ES-I3 (cell line): ENCODE data around the gene FBLN7.
"Not testable (repeated sequence)": the region's sequence is repeated elsewhere in the genome, so short reads cannot be mapped to it uniquely, and the experiment has no call there.

Experiments used
- H3K36me3 ChIP-seq: 2 replicates; pipeline ENCODE4 v1.6.1; 2013; ENCODE audit warnings: mild to moderate bottlenecking, low read length, control low read depth, moderate library complexity; ENCODE audit not compliant: insufficient read depth
- H3K4me1 ChIP-seq: 2 replicates; pipeline ENCODE4 v1.6.1; 2013; ENCODE audit warnings: mild to moderate bottlenecking, control low read depth, low read length; ENCODE audit not compliant: insufficient read depth
- H3K9ac ChIP-seq: 2 replicates; pipeline ENCODE4 v1.6.1; 2013; ENCODE audit warnings: low read depth, mild to moderate bottlenecking, low read length, moderate library complexity
- H3K9me3 ChIP-seq: 2 replicates; pipeline ENCODE4 v1.6.1; 2013; ENCODE audit warnings: mild to moderate bottlenecking, low read length, moderate library complexity; ENCODE audit not compliant: control insufficient read depth, insufficient read depth

FBLN7 gene

DNA sequence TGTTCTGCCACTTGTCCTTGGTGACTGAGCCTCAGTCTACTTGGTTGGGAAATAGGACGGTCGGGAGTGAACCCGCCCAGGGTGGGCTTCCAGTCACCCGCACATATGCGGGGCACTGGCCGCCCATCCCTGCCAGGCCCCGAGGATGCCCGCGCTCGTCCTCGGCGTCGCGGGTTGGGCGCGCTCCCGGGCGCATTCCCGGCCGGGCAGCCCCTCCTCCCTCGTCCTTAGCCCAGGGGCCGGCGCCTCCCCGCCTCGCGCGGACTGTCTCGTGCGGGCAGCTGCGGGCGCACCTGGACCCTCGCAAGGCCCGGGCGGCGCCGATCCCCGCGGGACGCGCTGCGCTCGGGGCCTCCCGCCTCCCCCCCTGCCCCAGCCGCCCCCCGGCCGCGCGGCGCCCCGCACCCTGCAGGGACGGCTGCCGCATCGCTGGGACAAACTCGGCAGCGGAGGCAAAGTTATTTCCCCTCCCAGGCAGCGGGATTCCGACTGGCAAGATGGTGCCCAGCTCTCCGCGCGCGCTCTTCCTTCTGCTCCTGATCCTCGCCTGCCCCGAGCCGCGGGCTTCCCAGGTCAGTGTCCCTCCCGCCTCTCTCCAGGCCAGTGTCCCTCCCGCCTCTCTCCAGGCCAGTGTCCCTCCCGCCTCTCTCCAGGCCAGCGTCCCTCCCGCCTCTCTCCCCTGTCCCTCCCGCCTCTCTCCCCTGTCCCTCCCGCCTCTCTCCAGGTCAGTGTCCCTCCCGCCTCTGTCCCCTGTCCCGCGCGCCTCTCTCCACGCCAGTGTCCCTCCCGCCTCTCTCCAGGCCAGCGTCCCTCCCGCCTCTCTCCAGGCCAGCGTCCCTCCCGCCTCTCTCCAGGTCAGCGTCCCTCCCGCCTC, at the start of gene FBLN7:
TSS of gene FBLN7 (plus strand) at position 227 of the 874 bp plus-strand sequence. CDS start at position 498, 271 bp downstream.
- Histone ChIP-seq H3K9me3 (no peaks in the 10 kb centered on the region), H3K9ac (peak within 1 kb of the TSS; percentile 62), H3K4me1 (no peaks in the 10 kb centered on the region; the same call in 1 of the 2 replicates), H3K36me3 (no peaks in the 10 kb centered on the region; the same call in 1 of the 2 replicates)

GRCh38 chr2:112089375-112089774, 48.8 kb upstream of the FBLN7 start:
- Histone ChIP-seq H3K9ac (no peak overlapping the region), H3K9me3 (no peaks in the 10 kb centered on the region), H3K36me3 (peaks cover 9% of the 10 kb centered on the region), H3K4me1 (peaks cover 3% of the 10 kb centered on the region; the same call in 1 of the 2 replicates)

DNA sequence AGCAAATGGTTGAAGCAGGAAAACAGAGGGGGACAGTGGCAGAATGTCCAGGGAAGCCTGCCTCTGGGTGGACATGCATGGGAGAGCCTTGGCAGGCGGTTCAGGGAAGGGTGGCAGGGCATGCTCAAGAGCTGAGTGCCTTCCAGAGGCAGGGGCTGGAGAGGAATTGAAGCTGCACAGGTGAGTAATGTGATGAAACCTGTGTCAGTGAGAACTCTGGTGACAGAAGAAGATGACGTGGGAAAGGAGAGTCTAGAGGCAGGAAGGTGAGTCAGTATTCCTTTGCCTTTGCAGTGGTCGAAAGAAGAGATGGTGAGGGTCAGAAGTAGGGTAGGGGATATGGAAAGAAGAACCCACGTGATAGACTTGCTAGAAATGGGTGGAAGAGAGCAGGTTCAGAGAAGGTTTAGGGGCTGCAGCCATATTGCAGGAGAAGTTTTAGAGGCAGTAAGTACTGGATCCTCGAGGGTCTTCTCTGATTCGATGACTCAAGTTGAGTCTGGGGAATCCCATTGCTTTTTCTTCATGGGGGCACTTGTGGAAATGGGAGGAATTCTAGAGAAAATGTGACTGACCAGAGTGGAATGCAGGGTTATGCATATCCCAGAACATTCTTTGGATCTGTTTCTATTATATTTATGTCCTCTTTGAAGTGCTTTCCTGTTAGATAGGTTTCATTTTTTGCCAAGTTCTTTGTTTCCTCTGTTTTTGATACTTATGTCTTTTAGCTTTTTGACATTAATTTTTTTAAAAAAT, 45.7 kb upstream of the FBLN7 start:
- H3K9me3 ChIP-seq = no peaks in the 10 kb centered on the region
- H3K36me3 ChIP-seq = peaks cover 5% of the 10 kb centered on the region; the same call in 1 of the 2 replicates
- H3K4me1 ChIP-seq = peaks cover 3% of the 10 kb centered on the region; the same call in 1 of the 2 replicates
- H3K9ac ChIP-seq = no peak overlapping the region

GRCh38 chr2:112093216-112093615, 45.0 kb upstream of the FBLN7 start:
- H3K9me3 ChIP-seq = no peaks in the 10 kb centered on the region
- H3K9ac ChIP-seq = no peak overlapping the region
- H3K36me3 ChIP-seq = peaks cover 5% of the 10 kb centered on the region; the same call in 1 of the 2 replicates
- peaks cover 3% of the 10 kb centered on the region; the same call in 1 of the 2 replicates for H3K4me1 ChIP-seq

DNA sequence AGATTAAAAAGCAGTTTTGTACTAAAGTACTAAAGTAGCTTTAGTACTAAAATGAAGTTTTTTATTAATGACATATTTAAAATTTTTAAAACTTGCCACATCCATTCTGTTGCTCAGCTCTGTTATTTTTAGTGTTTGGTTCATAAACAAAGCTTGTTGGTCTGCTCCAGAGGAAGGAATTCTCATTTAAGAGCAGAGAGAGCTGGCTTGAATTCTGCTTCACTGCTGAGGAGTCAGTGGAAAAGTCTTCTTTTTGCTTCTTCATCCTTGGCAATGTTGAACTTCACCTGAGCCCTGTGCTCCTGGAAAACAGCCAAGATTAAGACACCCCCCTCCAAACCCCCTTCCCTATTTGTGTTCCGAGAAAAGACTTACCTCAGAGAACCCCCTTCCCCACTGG, 42.5 kb upstream of the FBLN7 start:
- Histone ChIP-seq H3K4me1 (peaks cover 3% of the 10 kb centered on the region; the same call in 1 of the 2 replicates), H3K9ac (no peak overlapping the region), H3K36me3 (no peaks in the 10 kb centered on the region; the same call in 1 of the 2 replicates), H3K9me3 (no peaks in the 10 kb centered on the region)

- H3K4me1 ChIP-seq = peaks cover 3% of the 10 kb centered on the region; the same call in 1 of the 2 replicates
- no peak overlapping the region for H3K9ac ChIP-seq
- H3K9me3 ChIP-seq = no peaks in the 10 kb centered on the region
- H3K36me3 ChIP-seq = no peaks in the 10 kb centered on the region; the same call in 1 of the 2 replicates
Observed at GRCh38 chr2:112096098-112096497, 42.1 kb upstream of the FBLN7 start.

DNA sequence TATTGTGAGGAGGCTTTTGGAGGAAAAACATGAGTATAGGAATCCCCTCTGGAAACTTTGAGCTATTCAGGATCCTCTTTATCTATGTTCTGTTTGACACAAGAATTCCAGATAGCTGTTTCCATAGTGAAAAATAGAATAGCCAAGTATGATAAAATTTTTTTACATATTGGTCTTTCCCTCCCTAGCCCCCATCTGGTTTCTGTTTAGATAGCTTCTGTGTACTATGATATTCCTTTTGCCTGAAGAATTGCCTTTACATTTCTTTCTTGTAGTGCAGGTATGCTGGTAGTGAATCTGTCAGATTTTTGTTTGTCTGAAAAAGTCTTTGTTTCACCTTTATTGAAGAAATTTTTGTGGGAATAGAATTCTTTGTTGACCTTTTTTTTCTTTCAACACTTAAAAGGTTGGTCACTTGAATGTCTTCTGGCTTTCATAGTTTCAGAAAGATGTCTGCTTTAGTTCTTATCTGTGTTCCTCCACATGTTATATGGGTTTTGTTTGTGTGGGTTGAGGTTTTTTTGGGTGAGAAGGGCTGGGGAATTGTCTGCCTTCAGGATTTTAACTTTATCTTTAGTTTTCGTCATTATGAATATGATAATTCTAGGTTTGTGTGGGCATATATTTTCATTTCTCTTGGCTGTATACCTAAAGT, 29.9 kb upstream of the FBLN7 start:
- H3K36me3 ChIP-seq = peaks cover 10% of the 10 kb centered on the region; the same call in 1 of the 2 replicates
- no peaks in the 10 kb centered on the region for H3K4me1 ChIP-seq
- no peak overlapping the region for H3K9ac ChIP-seq

DNA sequence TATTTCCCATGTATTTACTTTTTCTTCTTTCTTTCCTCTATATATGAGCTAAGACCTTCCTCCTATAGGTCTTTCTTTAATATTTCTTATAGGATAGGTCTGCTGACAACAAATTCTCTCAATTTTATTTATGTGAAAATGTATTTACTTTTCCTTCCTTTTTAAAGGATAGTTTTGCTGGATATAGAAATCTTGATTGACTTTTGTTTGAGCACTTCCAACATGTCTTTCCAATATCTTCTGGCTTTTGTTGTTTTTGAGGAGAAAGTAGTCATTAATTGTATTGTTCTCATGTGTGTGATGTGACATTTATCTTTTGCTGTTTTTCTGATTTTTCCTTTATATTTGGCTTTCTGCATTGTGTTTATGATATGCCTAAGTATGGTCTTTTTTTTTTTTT, 28.9 kb upstream of the FBLN7 start:
- Histone ChIP-seq H3K36me3 (peaks cover 10% of the 10 kb centered on the region; the same call in 1 of the 2 replicates), H3K9me3 (peaks cover 8% of the 10 kb centered on the region), H3K9ac (no peak overlapping the region), H3K4me1 (no peaks in the 10 kb centered on the region)

More for the DNA sequence above, 29.9 kb upstream of the FBLN7 start:
- H3K9me3 ChIP-seq = peaks cover 8% of the 10 kb centered on the region

DNA sequence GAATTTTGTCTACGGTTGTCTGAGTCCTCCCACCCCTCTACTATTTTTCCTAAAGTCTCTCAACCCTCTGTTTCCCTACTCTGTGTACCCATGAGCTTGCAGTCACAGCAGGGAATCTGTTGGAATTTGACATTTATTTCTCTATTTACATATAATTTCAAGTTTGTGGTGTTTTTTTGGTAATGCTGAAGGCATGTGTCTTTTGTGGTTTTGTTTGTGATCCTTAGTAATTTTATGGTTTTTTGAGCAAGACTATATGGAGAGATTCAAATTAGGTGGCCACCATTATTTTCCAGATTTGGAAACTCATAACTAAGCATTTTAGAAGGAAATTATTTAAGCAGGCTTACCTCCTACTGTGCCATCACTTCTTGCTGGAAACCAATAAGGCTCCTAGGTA, 27.2 kb upstream of the FBLN7 start:
- peaks cover 10% of the 10 kb centered on the region; the same call in 1 of the 2 replicates for H3K36me3 ChIP-seq

DNA sequence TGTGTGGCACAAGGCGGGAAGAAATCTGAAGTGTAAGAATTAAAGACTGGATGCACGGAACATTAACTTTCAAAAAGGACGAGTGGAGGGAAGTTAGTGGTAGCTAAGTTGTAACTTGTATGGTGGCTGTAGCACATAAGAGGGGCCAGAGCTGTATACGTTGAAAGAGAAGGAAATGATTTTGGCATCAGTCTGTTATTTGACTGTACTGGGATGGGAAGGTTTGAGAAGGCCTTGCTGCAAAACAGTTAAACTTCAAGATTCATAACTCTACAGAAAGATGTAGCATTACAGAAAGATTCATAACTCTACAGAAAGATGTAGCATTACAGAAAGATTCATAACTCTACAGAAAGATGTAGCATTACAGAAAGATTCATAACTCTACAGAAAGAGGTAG, 24.8 kb upstream of the FBLN7 start:
- not testable (repeated sequence) for H3K9ac ChIP-seq, H3K9me3 ChIP-seq, H3K4me1 ChIP-seq, H3K36me3 ChIP-seq

More for the DNA sequence above, 27.2 kb upstream of the FBLN7 start:
- Histone ChIP-seq H3K9me3 (peaks cover 8% of the 10 kb centered on the region), H3K9ac (no peak overlapping the region), H3K4me1 (no peaks in the 10 kb centered on the region)

GRCh38 chr2:112118148-112118547, 20.0 kb upstream of the FBLN7 start:
- Histone ChIP-seq H3K4me1 (no peaks in the 10 kb centered on the region), H3K36me3 (no peaks in the 10 kb centered on the region; the same call in 1 of the 2 replicates), H3K9ac (no peak overlapping the region), H3K9me3 (no peaks in the 10 kb centered on the region; the same call in 1 of the 2 replicates)

GRCh38 chr2:112121682-112122254, 16.4 kb upstream of the FBLN7 start:
- H3K36me3 ChIP-seq = no peaks in the 10 kb centered on the region; the same call in 1 of the 2 replicates

DNA sequence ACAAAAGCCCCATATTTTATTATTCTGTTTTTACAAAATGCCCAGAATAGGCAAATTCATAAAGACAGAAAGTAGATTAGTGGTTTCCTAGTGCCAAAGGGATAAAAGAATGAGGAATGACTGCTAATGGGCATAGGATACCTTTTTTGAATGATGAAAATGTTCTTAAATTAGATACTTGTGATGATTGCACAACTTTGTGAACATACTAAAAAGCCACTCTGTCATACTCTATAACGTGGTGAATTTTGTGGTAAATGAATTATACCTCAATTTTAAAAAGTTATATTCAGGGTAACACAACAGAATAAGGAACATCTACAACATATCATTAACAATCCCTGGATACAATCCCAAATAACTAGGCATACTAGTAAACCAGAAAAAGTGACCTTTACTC, 9.1 kb upstream of the FBLN7 start:
- Histone ChIP-seq H3K4me1 (no peaks in the 10 kb centered on the region), H3K9ac (no peak overlapping the region), H3K36me3 (no peaks in the 10 kb centered on the region), H3K9me3 (no peaks in the 10 kb centered on the region; the same call in 1 of the 2 replicates)

More at GRCh38 chr2:112121682-112122254, 16.4 kb upstream of the FBLN7 start:
- Histone ChIP-seq H3K9me3 (no peaks in the 10 kb centered on the region; the same call in 1 of the 2 replicates), H3K4me1 (no peaks in the 10 kb centered on the region), H3K9ac (no peak overlapping the region)
